ENCODE measurements around the gene INPP5D. TPM values are rescaled to one million over a fixed set of nuclear protein-coding genes. Genes with fewer than 3 reads are reported as not detected.
"Not testable (repeated sequence)": the region's sequence is repeated elsewhere in the genome, so short reads cannot be mapped to it uniquely, and the experiment has no call there.

Gene INPP5D
- total RNA-seq, 1 donor from 2014 or later, result 26.6 TPM

DNA sequence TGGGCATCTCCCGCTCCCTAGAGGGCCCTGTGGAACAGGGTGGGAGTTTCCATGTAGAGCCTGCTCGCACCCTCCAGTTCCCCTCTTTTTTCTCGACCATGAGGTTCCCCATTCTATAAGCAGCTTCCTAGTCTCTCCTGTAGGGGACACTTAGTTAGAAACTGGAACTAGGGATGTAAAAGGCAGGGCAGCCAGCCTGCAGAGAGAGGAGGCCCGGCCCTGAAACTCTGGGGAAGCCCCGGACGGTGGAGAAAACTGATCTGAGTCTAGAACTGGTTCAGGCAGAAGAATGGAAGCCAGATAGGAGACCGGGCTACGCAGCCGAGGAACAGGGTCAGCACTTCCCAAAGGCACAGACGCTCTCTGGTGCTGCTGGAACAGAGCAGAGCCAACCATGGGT is 139.7 kb downstream of the INPP5D start:
- peaks cover 14% of the 10 kb centered on the region for H3K36me3 ChIP-seq (ENCODE audit: control insufficient read depth, insufficient read depth, low read length)
- no peak overlapping the region for H3K4me3 ChIP-seq (ENCODE audit: low read depth, low read length)
- FAIRE-seq (no peak), DNase-seq (ENCODE audit: low read depth) (no peak)
- TF ChIP-seq, protein P1, sequence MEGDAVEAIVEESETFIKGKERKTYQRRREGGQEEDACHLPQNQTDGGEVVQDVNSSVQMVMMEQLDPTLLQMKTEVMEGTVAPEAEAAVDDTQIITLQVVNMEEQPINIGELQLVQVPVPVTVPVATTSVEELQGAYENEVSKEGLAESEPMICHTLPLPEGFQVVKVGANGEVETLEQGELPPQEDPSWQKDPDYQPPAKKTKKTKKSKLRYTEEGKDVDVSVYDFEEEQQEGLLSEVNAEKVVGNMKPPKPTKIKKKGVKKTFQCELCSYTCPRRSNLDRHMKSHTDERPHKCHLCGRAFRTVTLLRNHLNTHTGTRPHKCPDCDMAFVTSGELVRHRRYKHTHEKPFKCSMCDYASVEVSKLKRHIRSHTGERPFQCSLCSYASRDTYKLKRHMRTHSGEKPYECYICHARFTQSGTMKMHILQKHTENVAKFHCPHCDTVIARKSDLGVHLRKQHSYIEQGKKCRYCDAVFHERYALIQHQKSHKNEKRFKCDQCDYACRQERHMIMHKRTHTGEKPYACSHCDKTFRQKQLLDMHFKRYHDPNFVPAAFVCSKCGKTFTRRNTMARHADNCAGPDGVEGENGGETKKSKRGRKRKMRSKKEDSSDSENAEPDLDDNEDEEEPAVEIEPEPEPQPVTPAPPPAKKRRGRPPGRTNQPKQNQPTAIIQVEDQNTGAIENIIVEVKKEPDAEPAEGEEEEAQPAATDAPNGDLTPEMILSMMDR (IDR thresholded peaks at IDR 0.05; ENCODE audit: insufficient read depth, low read length, severe bottlenecking), result no peak
- H3K27me3 ChIP-seq (ENCODE audit: control insufficient read depth, insufficient read depth, low read length), result no peaks in the 10 kb centered on the region

DNA sequence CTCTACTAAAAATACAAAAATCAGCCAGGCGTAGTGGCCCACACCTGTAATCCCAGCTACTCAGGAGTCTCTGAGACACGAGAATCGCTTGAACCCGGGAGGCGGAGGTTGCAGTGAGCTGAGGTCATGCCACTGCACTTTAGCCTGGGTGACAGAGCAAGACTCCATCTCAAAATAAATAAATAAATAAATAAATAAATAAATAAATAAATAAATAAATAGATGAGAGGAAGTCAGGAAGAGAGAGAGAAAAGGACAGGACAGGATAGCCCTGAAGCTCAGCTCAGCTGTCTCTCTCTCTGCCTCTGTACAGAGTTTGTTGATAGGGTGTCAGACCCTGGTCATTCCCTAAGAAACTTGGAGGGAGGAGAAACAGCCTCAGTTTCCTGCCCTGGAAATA is 140.6 kb downstream of the INPP5D start:
- H3K36me3 ChIP-seq (ENCODE audit: control insufficient read depth, insufficient read depth, low read length), result peaks cover 14% of the 10 kb centered on the region
- not testable (repeated sequence) for DNase-seq (ENCODE audit: low read depth); H3K27me3 ChIP-seq (ENCODE audit: control insufficient read depth, insufficient read depth, low read length); H3K4me3 ChIP-seq (ENCODE audit: low read depth, low read length); FAIRE-seq

DNA sequence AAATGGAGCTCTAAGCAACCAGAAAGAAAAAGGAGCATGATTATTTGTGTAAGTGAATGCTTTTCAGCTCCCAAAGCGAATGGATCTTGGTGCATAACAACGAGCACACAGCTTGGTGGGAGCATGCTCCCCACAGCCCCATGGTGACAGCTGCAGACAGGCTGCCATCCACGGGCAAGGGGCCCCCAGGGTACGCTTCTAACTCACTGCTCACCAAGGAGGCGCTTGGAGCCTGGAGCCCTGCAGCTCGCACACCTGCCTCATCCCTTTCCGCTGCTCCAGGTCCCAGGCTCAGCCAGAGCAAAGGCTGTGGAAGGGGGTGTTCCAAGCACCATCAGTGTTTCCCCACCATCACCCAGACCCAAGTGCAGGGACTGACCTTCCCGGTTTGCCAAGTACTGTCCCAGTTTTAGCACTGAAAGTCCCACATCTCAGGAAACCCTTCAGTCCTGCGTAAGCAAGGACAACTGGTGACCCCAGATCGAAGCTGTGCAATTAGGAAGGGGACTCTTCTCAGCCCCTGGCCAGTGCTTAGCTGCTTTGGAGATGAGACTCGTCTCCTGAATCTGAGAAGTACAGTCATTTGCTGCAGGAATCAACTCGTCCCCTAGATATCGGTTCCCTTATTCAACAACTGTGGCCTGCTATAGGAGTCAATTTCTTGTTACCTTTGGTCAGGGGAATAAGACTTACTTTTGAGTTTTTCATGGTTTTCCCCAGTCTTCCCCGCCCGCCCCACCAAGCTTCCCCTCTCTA is 141.3 kb downstream of the INPP5D start:
- Histone ChIP-seq H3K36me3 (ENCODE audit: control insufficient read depth, insufficient read depth, low read length) (peaks cover 16% of the 10 kb centered on the region), H3K4me3 (ENCODE audit: low read depth, low read length) (no peak overlapping the region), H3K27me3 (ENCODE audit: control insufficient read depth, insufficient read depth, low read length) (no peaks in the 10 kb centered on the region)
- TF ChIP-seq, protein P1 (IDR thresholded peaks at IDR 0.05; ENCODE audit: insufficient read depth, low read length, severe bottlenecking), result no peak
- DNase-seq (ENCODE audit: low read depth) (no peak), FAIRE-seq (no peak)

DNA sequence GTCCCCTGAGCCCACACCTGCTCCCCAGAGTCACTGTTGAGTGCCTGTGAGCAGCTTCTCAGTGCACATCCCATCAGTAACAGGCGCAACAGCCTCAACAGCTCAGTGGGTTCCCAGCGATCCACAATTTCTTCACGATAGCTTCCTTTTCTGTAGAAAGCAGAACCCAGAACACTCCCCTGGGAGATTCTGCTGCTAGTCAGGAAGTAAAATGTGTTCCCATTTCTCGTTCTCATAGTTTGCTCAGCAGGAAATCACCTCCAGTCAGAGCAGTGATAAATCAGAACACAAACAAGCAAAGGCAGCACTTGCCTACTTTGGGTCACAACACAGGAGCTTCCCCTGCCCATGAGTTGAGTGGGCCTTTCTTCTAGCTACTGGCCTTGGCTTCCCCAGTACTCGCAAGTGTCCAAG is 142.4 kb downstream of the INPP5D start:
- DNase-seq (ENCODE audit: low read depth) (no peak), FAIRE-seq (no peak)
- TF ChIP-seq, protein P1 (IDR thresholded peaks at IDR 0.05; ENCODE audit: insufficient read depth, low read length, severe bottlenecking), result no peak
- Histone ChIP-seq H3K36me3 (ENCODE audit: control insufficient read depth, insufficient read depth, low read length) (peaks cover 14% of the 10 kb centered on the region), H3K27me3 (ENCODE audit: control insufficient read depth, insufficient read depth, low read length) (no peaks in the 10 kb centered on the region), H3K4me3 (ENCODE audit: low read depth, low read length) (no peak overlapping the region)

DNA sequence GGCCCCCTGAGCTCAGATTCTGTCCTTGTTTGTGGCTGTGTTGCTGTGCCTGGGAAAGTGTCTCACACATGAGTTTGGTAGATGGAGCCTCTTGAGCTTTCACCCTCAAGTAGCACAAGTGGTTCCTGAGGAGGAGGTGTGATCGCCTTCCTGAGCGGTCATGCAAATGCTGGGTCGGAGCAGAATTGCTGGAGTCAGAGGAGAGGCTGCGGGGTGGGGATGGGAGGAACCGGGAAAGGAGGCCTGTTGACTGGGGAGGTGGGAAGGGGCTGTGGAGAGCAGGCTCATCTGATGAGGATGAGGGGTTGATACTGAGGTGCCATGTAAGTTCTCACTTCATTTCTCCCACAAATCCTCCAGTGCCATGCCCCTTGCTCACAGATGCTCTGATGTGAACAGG is 142.9 kb downstream of the INPP5D start:
- H3K27me3 ChIP-seq (ENCODE audit: control insufficient read depth, insufficient read depth, low read length), result no peaks in the 10 kb centered on the region
- H3K4me3 ChIP-seq (ENCODE audit: low read depth, low read length), result no peak overlapping the region
- peaks cover 12% of the 10 kb centered on the region for H3K36me3 ChIP-seq (ENCODE audit: control insufficient read depth, insufficient read depth, low read length)
- no peak for DNase-seq (ENCODE audit: low read depth)
- TF ChIP-seq, protein P1 (IDR thresholded peaks at IDR 0.05; ENCODE audit: insufficient read depth, low read length, severe bottlenecking), result no peak
- no peak for FAIRE-seq

DNA sequence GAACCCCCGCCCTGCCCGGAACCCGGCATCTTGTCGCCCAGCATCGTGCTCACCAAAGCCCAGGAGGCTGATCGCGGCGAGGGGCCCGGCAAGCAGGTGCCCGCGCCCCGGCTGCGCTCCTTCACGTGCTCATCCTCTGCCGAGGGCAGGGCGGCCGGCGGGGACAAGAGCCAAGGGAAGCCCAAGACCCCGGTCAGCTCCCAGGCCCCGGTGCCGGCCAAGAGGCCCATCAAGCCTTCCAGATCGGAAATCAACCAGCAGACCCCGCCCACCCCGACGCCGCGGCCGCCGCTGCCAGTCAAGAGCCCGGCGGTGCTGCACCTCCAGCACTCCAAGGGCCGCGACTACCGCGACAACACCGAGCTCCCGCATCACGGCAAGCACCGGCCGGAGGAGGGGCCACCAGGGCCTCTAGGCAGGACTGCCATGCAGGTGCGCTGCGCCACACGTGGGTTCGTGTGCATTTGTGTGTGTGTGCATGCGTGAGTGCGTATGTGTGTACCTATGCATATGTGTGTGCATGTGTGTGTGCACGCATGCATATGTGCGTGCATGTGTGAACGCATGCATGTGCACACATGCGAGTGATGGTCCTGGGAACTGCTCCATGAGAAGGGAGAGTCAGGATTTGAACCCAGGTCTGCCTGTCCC is 144.3 kb downstream of the INPP5D start:
- no peaks in the 10 kb centered on the region for H3K27me3 ChIP-seq (ENCODE audit: control insufficient read depth, insufficient read depth, low read length)
- no peak overlapping the region for H3K4me3 ChIP-seq (ENCODE audit: low read depth, low read length)
- TF ChIP-seq, protein P1 (IDR thresholded peaks at IDR 0.05; ENCODE audit: insufficient read depth, low read length, severe bottlenecking), result no peak
- peaks cover 10% of the 10 kb centered on the region for H3K36me3 ChIP-seq (ENCODE audit: control insufficient read depth, insufficient read depth, low read length)
- FAIRE-seq (peak; percentile 92), DNase-seq (ENCODE audit: low read depth) (no peak)

All from bronchial epithelial cell (primary cell).